ENCODE results near the gene TMUB2. TPM values are rescaled to one million over a fixed set of nuclear protein-coding genes. Genes with fewer than 3 reads are reported as not detected.

The TMUB2 gene
- polyA plus RNA-seq, 1 of the 3 experiments (the other 2 are of a cell fraction), result 49.5 TPM

DNA sequence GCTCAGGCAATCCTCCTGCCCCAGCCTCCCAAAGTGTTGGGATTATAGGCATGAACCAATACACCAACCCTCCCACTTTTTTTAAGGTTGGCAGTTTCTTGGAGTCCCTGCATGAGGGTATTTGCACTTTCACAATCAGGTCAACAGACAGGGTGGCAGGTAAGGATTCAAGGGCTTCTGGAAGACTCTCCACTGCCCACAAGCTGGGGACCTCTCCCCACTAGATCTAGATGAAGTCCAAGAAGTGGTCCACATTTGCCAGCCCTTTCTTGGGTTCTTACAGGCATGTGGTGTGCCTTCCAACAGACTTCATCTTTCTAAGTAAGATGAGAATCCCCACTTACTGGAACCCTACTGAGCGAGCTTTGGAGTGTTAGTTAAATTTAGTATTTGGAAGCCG, 12.3 kb upstream of the TMUB2 start:
- no peak for DNase-seq
- Histone ChIP-seq H3K9me2 (no peaks in the 10 kb centered on the region), H3K9ac (no peak overlapping the region), H3K27ac (ENCODE audit: low read depth in 2 of 2, low read length in 1 of 2) (no peak overlapping the region), H3K9me3 (no peaks in the 10 kb centered on the region), H3K4me3 (ENCODE audit: low read depth in 2 of 2, low read length in 1 of 2) (no peak overlapping the region), H3K27me3 (ENCODE audit: insufficient read depth) (no peaks in the 10 kb centered on the region), H3F3A (replicated peaks; ENCODE audit: insufficient read depth) (peaks cover 12% of the 10 kb centered on the region), H3K4me1 (ENCODE audit: control insufficient read depth in 1 of 2, insufficient read depth in 2 of 2, low read depth in 1 of 2, low read length in 1 of 2) (peaks cover 7 to 8% of the 10 kb centered on the region in 2 experiments; a peak in 1 of 4 replicates), H2AFZ (ENCODE audit: low read depth) (no peak overlapping the region), H3K4me2 (no peak overlapping the region), H3K79me2 (ENCODE audit: insufficient read depth) (peaks cover 2% of the 10 kb centered on the region; the same call in 1 of the 2 replicates), H4K20me1 (ENCODE audit: insufficient read depth) (no peaks in the 10 kb centered on the region), H3K36me3 (replicated peaks in 1 of 2; ENCODE audit: control insufficient read depth in 1 of 2, insufficient read depth in 2 of 2, low read length in 1 of 2) (peaks cover 0 to 4% of the 10 kb centered on the region in 2 experiments)
- CTCF ChIA-PET, result interaction anchor here (1.0 kb wide), 1 partner anchor 59 kb away, joined by 3 read pairs; no protein-coding TSS in a partner anchor
- WGBS (ENCODE audit: low lambda C conversion rate), result 94% methylated on average over 2 of the region's 2 CpGs
- TF ChIP-seq JUND (IDR thresholded peaks at IDR 0.05) (no peak), REST (IDR thresholded peaks at IDR 0.05; ENCODE audit: low read depth, low read length) (no peak), FOXM1 (IDR thresholded peaks at IDR 0.05; ENCODE audit: low read depth) (no peak), RAD21 (IDR thresholded peaks at IDR 0.05; ENCODE audit: low read length) (no peak), FOXJ3 (CRISPR knock-in tag; IDR thresholded peaks at IDR 0.05) (no peak), TAF1 (IDR thresholded peaks at IDR 0.05; ENCODE audit: borderline replicate concordance, low read depth, low read length) (no peak), POLR2AphosphoS5 (IDR thresholded peaks at IDR 0.05; ENCODE audit: low read depth, low read length) (no peak), RCOR1 (IDR thresholded peaks at IDR 0.05; ENCODE audit: low read length) (no peak), NRF1 (IDR thresholded peaks at IDR 0.05; ENCODE audit: low read depth, low read length) (no peak), RXRA (IDR thresholded peaks at IDR 0.05; ENCODE audit: borderline replicate concordance, low read depth) (no peak), SMC3 (IDR thresholded peaks at IDR 0.05; ENCODE audit: low read depth, low read length) (no peak), MEF2A (IDR thresholded peaks at IDR 0.05; ENCODE audit: borderline replicate concordance, low read depth) (no peak)
- TF ChIP-seq, protein P1, sequence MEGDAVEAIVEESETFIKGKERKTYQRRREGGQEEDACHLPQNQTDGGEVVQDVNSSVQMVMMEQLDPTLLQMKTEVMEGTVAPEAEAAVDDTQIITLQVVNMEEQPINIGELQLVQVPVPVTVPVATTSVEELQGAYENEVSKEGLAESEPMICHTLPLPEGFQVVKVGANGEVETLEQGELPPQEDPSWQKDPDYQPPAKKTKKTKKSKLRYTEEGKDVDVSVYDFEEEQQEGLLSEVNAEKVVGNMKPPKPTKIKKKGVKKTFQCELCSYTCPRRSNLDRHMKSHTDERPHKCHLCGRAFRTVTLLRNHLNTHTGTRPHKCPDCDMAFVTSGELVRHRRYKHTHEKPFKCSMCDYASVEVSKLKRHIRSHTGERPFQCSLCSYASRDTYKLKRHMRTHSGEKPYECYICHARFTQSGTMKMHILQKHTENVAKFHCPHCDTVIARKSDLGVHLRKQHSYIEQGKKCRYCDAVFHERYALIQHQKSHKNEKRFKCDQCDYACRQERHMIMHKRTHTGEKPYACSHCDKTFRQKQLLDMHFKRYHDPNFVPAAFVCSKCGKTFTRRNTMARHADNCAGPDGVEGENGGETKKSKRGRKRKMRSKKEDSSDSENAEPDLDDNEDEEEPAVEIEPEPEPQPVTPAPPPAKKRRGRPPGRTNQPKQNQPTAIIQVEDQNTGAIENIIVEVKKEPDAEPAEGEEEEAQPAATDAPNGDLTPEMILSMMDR (IDR thresholded peaks at IDR 0.05), result no peak
- TF ChIP-seq, protein P2, sequence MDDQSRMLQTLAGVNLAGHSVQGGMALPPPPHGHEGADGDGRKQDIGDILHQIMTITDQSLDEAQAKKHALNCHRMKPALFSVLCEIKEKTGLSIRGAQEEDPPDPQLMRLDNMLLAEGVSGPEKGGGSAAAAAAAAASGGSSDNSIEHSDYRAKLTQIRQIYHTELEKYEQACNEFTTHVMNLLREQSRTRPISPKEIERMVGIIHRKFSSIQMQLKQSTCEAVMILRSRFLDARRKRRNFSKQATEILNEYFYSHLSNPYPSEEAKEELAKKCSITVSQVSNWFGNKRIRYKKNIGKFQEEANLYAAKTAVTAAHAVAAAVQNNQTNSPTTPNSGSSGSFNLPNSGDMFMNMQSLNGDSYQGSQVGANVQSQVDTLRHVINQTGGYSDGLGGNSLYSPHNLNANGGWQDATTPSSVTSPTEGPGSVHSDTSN (IDR thresholded peaks at IDR 0.05), result no peak
- POLR2A ChIA-PET, result interaction anchor here (0.6 to 1.7 kb wide), 2 partner anchors 12 to 198 kb away, joined by 3 to 4 read pairs; partner anchors contain the start of gene TMUB2
